Loucy (cell line): ENCODE measurements around the gene LIN52.

ENCODE experiments used
- CTCF ChIP-seq: fragments of 200-600 bp; sonication (generic); conservative IDR thresholded peaks from 2 replicates; pipeline ENCODE4 v1.5.1; 2014; ENCODE audit warnings: mild to moderate bottlenecking, antibody characterized with exemption, low read length
- EZH2phosphoT487 ChIP-seq: fragments of 200-600 bp; IDR thresholded peaks from 2 replicates; pipeline ENCODE4 v1.6.1; 2018; ENCODE audit warnings: antibody characterized with exemption, mild to moderate bottlenecking, moderate library complexity, borderline replicate concordance

- TF ChIP-seq CTCF (no peak), EZH2phosphoT487 (no peak)
Measured at GRCh38 chr14:74242780-74243042, 158.0 kb downstream of the LIN52 start.
